GM18507 (cell line): ENCODE measurements around the gene VPS52.
"Not testable (repeated sequence)": the region's sequence is repeated elsewhere in the genome, so short reads cannot be mapped to it uniquely, and the experiment has no call there.

Source experiments
- DNase-seq: peaks from one replicate; pipeline ENCODE4 v3.0.0; 2011; ENCODE audit warnings: low read depth; ENCODE audit not compliant: insufficient read length; ENCODE audit errors: extremely low spot score
- FAIRE-seq: peaks from 2 replicates; lab custom pipeline; 2011; peaks lifted over from hg19 to GRCh38; lab: Jason Lieb, UNC

Gene VPS52

GRCh38 chr6:33262490-33262889 is 9.2 kb downstream of the VPS52 start:
- not testable (repeated sequence) for DNase-seq, FAIRE-seq

GRCh38 chr6:33259032-33259431 is 12.6 kb downstream of the VPS52 start:
- FAIRE-seq (no peak), DNase-seq (no peak)

- DNase-seq: no peak
- no peak for FAIRE-seq
Observed at GRCh38 chr6:33254591-33254990, 17.1 kb downstream of the VPS52 start.

GRCh38 chr6:33252759-33253158 is 18.9 kb downstream of the VPS52 start:
- DNase-seq (no peak), FAIRE-seq (no peak)

GRCh38 chr6:33251395-33252012 is 20.2 kb downstream of the VPS52 start:
- DNase-seq: no peak
- no peak for FAIRE-seq

GRCh38 chr6:33250731-33251130 is 20.9 kb downstream of the VPS52 start:
- DNase-seq: no peak
- FAIRE-seq: no peak

DNA sequence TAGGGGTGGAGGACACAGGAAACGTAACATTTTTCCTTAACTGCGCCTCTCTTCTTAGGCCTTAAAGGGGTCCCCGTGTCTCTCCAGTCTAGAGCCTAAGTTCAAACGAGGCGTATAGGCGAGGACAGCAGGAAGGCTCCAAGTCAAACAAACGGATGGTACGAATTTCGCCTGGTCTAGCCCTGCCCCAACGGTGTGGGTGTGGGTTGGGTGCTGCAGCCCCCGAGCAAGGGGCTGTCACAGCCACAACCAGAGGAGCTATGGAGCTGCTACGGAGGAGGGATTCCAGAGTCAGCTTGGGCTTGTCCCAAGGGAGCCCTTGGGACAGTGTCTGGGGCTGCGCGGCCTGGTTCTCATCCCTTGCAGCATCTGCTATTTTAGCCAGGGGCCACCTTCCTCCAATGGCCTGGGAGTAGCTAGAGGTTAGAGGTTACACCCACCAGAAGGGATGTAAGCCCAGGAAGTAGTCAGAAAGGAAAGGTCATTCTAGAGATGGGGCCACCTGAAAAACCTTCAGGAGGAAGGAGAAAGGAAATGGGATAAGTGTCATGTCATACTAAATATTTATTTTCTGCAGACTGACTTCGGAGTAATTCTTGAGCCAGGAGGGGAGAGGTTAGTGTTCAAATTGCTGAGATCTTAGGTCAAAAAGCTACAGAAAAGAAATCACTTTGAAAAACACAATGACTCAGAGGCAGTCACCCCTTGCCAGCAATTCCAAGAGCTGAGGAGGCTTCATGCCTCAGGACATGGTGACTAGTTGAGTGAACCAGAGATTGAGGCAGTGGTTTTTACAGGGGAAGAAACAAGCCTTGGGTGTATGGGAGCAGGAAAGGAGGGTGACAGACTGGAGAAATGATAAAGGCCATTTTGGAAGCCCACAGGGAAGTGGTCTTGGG is 21.7 kb downstream of the VPS52 start:
- DNase-seq: no peak
- no peak for FAIRE-seq

DNA sequence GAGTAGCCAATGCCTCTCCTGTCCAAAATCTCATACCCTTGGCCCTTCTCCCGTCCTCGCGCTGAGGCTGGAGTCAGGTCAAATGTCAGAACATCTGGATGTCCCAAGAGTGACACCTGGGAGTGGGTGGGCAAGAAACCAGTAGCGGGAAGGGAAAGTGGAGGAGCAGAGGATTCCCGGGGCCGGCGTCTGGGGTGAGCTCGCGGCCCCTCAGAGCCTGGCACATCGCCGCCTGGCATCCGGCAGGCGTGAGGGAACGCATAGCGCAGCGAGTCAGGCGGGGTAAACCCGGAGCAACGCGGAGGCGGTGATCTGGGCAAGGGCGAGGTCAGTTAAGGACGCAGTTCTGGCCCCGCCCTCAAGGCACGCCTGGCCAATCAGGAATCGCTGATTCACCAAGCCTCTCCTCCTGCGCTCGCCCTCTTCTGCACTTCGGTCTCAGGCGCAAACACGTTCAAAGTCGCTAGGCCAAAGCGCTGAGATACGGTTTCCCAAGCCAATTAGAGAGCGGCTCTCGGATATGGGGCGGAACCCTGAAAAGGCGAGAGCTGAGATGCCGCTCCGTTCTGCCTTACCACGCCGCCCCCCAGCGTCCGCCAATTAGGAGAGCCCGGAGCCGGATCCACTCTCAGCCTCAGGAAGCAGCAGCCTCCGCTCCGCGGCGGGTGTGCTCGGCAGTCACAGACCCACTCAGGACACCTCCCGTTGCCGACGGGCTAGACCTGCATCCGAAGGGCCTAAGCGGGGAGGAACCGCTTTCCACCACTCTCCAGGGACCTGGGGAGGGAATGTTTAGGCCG is 22.5 kb downstream of the VPS52 start:
- FAIRE-seq: peak; percentile 100
- DNase-seq: peak; percentile 87

DNA sequence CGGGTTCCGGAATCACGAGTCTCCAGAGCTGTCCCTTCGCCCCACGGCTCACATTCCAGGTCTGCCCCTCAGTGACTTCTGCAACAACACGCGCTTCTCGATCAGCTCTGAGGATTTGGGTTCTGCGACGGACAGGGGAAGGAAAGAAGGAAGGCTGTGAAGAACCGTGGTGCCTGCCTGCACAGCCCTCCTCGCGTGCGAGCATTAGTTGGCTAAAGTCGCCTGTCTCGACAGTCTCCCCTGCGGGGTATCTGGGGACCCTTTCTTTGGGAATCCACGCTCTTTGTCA is 23.1 kb downstream of the VPS52 start:
- FAIRE-seq: no peak
- no peak for DNase-seq

- DNase-seq (peak; percentile 58), FAIRE-seq (peak; percentile 93)
Observed at GRCh38 chr6:33247977-33248642, 23.6 kb downstream of the VPS52 start.

GRCh38 chr6:33243476-33243875 is 28.2 kb downstream of the VPS52 start:
- FAIRE-seq (no peak), DNase-seq (no peak)

GRCh38 chr6:33241968-33242367 is 29.7 kb downstream of the VPS52 start:
- FAIRE-seq: no peak
- DNase-seq: no peak

DNA sequence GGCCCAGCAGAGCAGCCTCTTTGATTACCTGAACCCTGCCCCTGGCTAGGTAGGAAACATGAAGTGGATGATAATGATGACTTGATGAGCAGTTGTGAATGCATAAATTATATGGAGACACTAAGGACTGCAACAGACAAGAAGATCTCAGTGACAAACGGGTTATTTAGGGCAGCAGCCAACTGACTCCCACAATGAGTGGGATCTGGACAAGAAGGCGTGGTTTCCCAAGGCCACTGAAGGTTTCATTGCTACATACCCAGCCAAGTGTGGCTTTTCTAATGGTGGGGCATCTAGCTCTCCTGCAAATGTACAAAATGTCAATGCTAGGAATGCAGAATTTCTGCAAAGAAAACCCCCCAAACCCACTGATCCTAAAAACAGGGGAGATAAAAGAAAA is 33.9 kb downstream of the VPS52 start:
- FAIRE-seq: no peak
- DNase-seq: no peak

GRCh38 chr6:33236852-33237251 is 34.8 kb downstream of the VPS52 start:
- DNase-seq (no peak), FAIRE-seq (no peak)

DNA sequence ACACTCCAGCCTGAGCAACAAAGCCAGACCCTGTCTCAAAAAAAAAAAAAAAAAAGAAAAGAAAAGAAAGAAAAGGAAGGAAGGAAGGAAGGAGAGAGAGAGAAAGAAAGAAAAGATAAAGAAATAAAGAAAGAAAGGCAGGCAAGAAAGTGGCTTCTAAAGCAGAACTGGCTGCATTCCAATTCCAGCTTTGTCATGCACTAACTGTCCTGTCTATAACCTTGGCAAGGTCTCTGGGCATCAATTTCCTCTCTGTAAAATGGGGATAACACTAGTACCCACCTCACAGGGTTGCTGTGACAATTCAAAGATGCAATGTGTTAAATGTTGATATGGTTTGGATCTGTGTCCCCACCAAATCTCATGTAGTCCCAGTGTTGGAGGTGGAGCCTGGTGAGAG is 35.3 kb downstream of the VPS52 start:
- no peak for DNase-seq
- FAIRE-seq: no peak

DNA sequence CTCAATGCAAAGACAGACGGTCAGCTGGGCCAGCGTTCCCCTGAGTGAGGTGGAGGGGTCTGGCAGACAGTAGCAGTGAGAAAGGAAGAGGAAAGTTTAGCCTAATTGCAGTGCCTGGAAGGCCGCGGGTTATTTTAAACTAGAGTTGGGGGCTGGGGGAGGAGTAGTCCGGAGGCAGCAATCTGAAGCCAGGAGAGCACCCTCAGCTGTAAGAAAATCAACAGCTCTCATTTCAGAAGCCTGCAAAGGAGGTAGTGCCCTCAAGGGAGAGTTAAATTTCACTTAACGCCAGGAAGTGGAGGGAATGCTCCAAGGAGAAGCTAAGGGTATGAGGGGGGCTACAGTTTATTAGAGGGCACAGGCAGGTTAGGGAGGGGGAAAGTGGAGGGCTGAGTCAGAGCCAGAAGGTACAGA is 36.4 kb downstream of the VPS52 start:
- no peak for DNase-seq
- FAIRE-seq: no peak

- not testable (repeated sequence) for FAIRE-seq, DNase-seq
Observed at GRCh38 chr6:33226503-33227120, 45.1 kb downstream of the VPS52 start.

- DNase-seq (no peak), FAIRE-seq (no peak)
Observed at GRCh38 chr6:33217681-33218080, 54.0 kb downstream of the VPS52 start.

GRCh38 chr6:33217246-33217645 is 54.4 kb downstream of the VPS52 start:
- no peak for DNase-seq
- no peak for FAIRE-seq
